ENCODE measurements around the gene DHRS12.

The DHRS12 gene

GRCh38 chr13:51802631-51803418 lies 1.1 kb downstream of the DHRS12 start:
- H3K4me3 ChIP-seq (ENCODE audit: low read depth in 1 of 2, low read length in 2 of 2) = peak overlapping the region; percentile 53 to 65; a peak in 3 of 4 replicates
- DNase-seq (peak; percentile 17), ATAC-seq (ENCODE audit: insufficient read depth, low read depth) (no peak)
- H3K9me3 ChIP-seq (ENCODE audit: insufficient read depth, low read length, severe bottlenecking) = no peaks in the 10 kb centered on the region
- no peak for TF ChIP-seq CTCF (IDR thresholded peaks at IDR 0.05; ENCODE audit: borderline replicate concordance, extremely low read depth, low read length, poor library complexity, severe bottlenecking)
- no peak for TF ChIP-seq EZH2 (IDR thresholded peaks at IDR 0.05; ENCODE audit: borderline replicate concordance, low read depth, low read length, severe bottlenecking)
- no peaks in the 10 kb centered on the region for H3K27me3 ChIP-seq (ENCODE audit: insufficient read depth, low read length, poor library complexity)
- H4K20me1 ChIP-seq (ENCODE audit: insufficient read depth, low read length) = no peaks in the 10 kb centered on the region
- peak overlapping the region; percentile 83 for H2AFZ ChIP-seq (ENCODE audit: low read depth, low read length)
- peak overlapping the region; percentile 69 for H3K27ac ChIP-seq (ENCODE audit: low read length)
- H3K79me2 ChIP-seq (ENCODE audit: insufficient read depth, low read length) = no peaks in the 10 kb centered on the region
- H3K4me2 ChIP-seq (ENCODE audit: insufficient read depth, low read length) = peak overlapping the region; percentile 81
- peaks cover 33% of the 10 kb centered on the region for H3K4me1 ChIP-seq (ENCODE audit: insufficient read depth, low read length)
- H3K9ac ChIP-seq (ENCODE audit: low read depth, low read length) = peak overlapping the region; percentile 90
- H3K36me3 ChIP-seq (ENCODE audit: insufficient read depth, low read length) = no peaks in the 10 kb centered on the region; the same call in 1 of the 2 replicates

GRCh38 chr13:51801631-51802099 lies 2.3 kb downstream of the DHRS12 start:
- TF ChIP-seq EZH2 (IDR thresholded peaks at IDR 0.05; ENCODE audit: borderline replicate concordance, low read depth, low read length, severe bottlenecking) = no peak
- TF ChIP-seq CTCF (IDR thresholded peaks at IDR 0.05; ENCODE audit: borderline replicate concordance, extremely low read depth, low read length, poor library complexity, severe bottlenecking) = no peak
- Histone ChIP-seq H3K36me3 (ENCODE audit: insufficient read depth, low read length) (no peaks in the 10 kb centered on the region; the same call in 1 of the 2 replicates), H3K27me3 (ENCODE audit: insufficient read depth, low read length, poor library complexity) (no peaks in the 10 kb centered on the region), H3K4me2 (ENCODE audit: insufficient read depth, low read length) (no peak overlapping the region), H3K4me3 (ENCODE audit: low read depth in 1 of 2, low read length in 2 of 2) (no peak overlapping the region), H2AFZ (ENCODE audit: low read depth, low read length) (no peak overlapping the region), H3K9ac (ENCODE audit: low read depth, low read length) (no peak overlapping the region), H4K20me1 (ENCODE audit: insufficient read depth, low read length) (no peaks in the 10 kb centered on the region), H3K4me1 (ENCODE audit: insufficient read depth, low read length) (peaks cover 33% of the 10 kb centered on the region), H3K79me2 (ENCODE audit: insufficient read depth, low read length) (no peaks in the 10 kb centered on the region), H3K9me3 (ENCODE audit: insufficient read depth, low read length, severe bottlenecking) (no peaks in the 10 kb centered on the region), H3K27ac (ENCODE audit: low read length) (no peak overlapping the region)
- ATAC-seq (ENCODE audit: insufficient read depth, low read depth) = no peak
- DNase-seq = no peak

GRCh38 chr13:51800486-51800885 lies 3.5 kb downstream of the DHRS12 start:
- Histone ChIP-seq H3K27ac (ENCODE audit: low read length) (no peak overlapping the region), H3K36me3 (ENCODE audit: insufficient read depth, low read length) (no peaks in the 10 kb centered on the region; the same call in 1 of the 2 replicates), H3K9me3 (ENCODE audit: insufficient read depth, low read length, severe bottlenecking) (no peaks in the 10 kb centered on the region), H3K9ac (ENCODE audit: low read depth, low read length) (no peak overlapping the region), H3K4me3 (ENCODE audit: low read depth in 1 of 2, low read length in 2 of 2) (no peak overlapping the region), H3K4me2 (ENCODE audit: insufficient read depth, low read length) (no peak overlapping the region), H3K4me1 (ENCODE audit: insufficient read depth, low read length) (peaks cover 33% of the 10 kb centered on the region), H3K27me3 (ENCODE audit: insufficient read depth, low read length, poor library complexity) (no peaks in the 10 kb centered on the region), H3K79me2 (ENCODE audit: insufficient read depth, low read length) (no peaks in the 10 kb centered on the region), H2AFZ (ENCODE audit: low read depth, low read length) (no peak overlapping the region), H4K20me1 (ENCODE audit: insufficient read depth, low read length) (no peaks in the 10 kb centered on the region)
- TF ChIP-seq EZH2 (IDR thresholded peaks at IDR 0.05; ENCODE audit: borderline replicate concordance, low read depth, low read length, severe bottlenecking) (no peak), CTCF (IDR thresholded peaks at IDR 0.05; ENCODE audit: borderline replicate concordance, extremely low read depth, low read length, poor library complexity, severe bottlenecking) (no peak)
- ATAC-seq (ENCODE audit: insufficient read depth, low read depth) (no peak), DNase-seq (no peak)

All from DND-41 (cell line).